RWPE2 (cell line): ENCODE measurements around the gene MYO1D.

ENCODE experiments used
- ATAC-seq: fragments of 200-7000 bp; cut with Tn5 transposase; 3 replicates; pipeline ENCODE4 v1.9.1; 2021; ENCODE audit warnings: low read depth
- DNase-seq: peaks from one replicate; pipeline ENCODE4 v3.0.0-alpha.2; 2020; ENCODE audit warnings: low spot score
- H3K27ac ChIP-seq: fragments of 450-650 bp; 2 replicates; pipeline ENCODE4 v1.5.1; 2017; ENCODE audit warnings: mild to moderate bottlenecking; ENCODE audit not compliant: poor library complexity, severe bottlenecking
- H3K27me3 ChIP-seq: fragments of 250-450 bp; sonication (Bioruptor Pico); 2 replicates; pipeline ENCODE4 v1.5.1; 2021; ENCODE audit warnings: mild to moderate bottlenecking, moderate library complexity; ENCODE audit not compliant: insufficient read depth, poor library complexity, severe bottlenecking
- H3K36me3 ChIP-seq: fragments of 250-450 bp; sonication (Bioruptor Pico); 2 replicates; pipeline ENCODE4 v1.5.1; 2020; ENCODE audit warnings: low read depth, mild to moderate bottlenecking, moderate library complexity
- H3K4me1 ChIP-seq: fragments of 250-450 bp; sonication (Bioruptor Pico); 2 replicates; pipeline ENCODE4 v1.5.1; 2021; ENCODE audit warnings: mild to moderate bottlenecking, moderate library complexity; ENCODE audit not compliant: insufficient read depth, poor library complexity, severe bottlenecking
- H3K4me3 ChIP-seq: fragments of 250-450 bp; sonication (Bioruptor Pico); 2 replicates; pipeline ENCODE4 v1.5.1; 2021; ENCODE audit warnings: mild to moderate bottlenecking, moderate library complexity; ENCODE audit not compliant: severe bottlenecking
- H3K9me3 ChIP-seq: fragments of 250-450 bp; sonication (Bioruptor Pico); 2 replicates; pipeline ENCODE4 v1.5.1; 2021; ENCODE audit warnings: mild to moderate bottlenecking, moderate library complexity; ENCODE audit not compliant: severe bottlenecking
- CTCF ChIP-seq: fragments of 450-650 bp; IDR thresholded peaks from one replicate; pipeline ENCODE4 v1.5.1; 2017; ENCODE audit warnings: mild to moderate bottlenecking, moderate library complexity; ENCODE audit not compliant: poor library complexity, severe bottlenecking

MYO1D gene

DNA sequence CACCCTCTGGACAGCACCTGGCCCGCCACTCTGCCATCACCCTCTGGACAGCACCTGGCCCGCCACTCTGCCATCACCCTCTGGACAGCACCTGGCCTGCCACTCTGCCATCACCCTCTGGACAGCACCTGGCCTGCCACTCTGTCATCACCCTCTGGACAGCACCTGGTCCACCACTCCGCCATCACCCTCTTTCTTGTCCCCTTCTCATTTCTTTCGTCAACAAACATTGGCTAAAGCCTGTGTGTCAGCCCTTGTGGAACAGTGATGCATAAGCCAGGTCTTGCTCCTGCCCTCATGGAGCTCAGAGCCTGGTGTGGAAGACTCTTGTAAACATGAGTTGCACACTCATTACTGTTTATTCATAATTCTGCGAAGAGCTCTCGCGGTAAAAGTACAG, 358.9 kb downstream of the MYO1D start:
- Histone ChIP-seq H3K27ac (no peak overlapping the region), H3K9me3 (no peaks in the 10 kb centered on the region), H3K36me3 (no peaks in the 10 kb centered on the region), H3K4me3 (no peak overlapping the region), H3K4me1 (peaks cover 7% of the 10 kb centered on the region), H3K27me3 (no peaks in the 10 kb centered on the region)
- no peak for TF ChIP-seq CTCF
- ATAC-seq (no peak), DNase-seq (no peak)

DNA sequence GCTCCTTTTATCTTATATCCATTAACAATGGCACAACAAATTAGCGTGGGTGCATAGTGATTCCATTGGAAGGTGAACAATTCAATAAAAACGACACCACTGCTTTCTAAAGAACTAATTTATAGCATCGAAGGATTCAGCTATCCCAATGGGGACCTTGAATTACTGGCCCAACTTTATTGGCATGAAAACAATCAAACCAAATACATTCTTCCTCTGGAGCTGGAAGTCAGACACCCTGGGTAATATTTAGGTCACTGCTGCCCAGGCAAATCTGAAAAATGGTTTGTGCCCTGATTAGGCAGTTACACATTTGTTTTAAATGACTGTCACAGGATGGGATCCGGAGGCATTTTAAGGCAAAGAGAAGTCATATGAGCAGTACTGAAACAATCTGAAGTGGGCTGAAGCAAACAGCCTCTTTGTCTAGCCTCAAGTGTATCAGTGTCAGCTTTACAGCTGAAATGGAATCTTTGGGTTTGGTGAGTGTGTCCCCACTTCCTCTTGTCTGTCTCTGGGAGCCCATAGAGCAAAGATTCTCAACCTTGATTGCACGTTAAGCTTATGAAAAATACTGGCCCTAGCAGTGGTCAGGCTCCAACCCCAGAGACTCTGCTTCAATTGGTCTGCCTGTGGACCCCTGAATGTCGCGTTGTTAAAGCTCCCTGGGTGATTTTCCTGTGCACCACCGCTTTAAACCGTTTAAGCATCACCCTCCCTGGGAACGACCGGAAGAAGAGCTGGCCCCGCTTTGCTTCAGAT, 359.8 kb downstream of the MYO1D start:
- H3K4me1 ChIP-seq, result peaks cover 7% of the 10 kb centered on the region
- no peaks in the 10 kb centered on the region for H3K27me3 ChIP-seq
- DNase-seq (no peak), ATAC-seq (no peak)
- H3K27ac ChIP-seq, result no peak overlapping the region
- H3K9me3 ChIP-seq, result no peaks in the 10 kb centered on the region
- no peaks in the 10 kb centered on the region for H3K36me3 ChIP-seq
- no peak for TF ChIP-seq CTCF
- H3K4me3 ChIP-seq, result no peak overlapping the region

GRCh38 chr17:32516450-32516849, 360.5 kb downstream of the MYO1D start:
- TF ChIP-seq CTCF, result no peak
- Histone ChIP-seq H3K27ac (no peak overlapping the region), H3K27me3 (no peaks in the 10 kb centered on the region), H3K4me1 (peaks cover 7% of the 10 kb centered on the region), H3K36me3 (no peaks in the 10 kb centered on the region), H3K9me3 (no peaks in the 10 kb centered on the region), H3K4me3 (no peak overlapping the region)
- no peak for DNase-seq
- no peak for ATAC-seq

DNA sequence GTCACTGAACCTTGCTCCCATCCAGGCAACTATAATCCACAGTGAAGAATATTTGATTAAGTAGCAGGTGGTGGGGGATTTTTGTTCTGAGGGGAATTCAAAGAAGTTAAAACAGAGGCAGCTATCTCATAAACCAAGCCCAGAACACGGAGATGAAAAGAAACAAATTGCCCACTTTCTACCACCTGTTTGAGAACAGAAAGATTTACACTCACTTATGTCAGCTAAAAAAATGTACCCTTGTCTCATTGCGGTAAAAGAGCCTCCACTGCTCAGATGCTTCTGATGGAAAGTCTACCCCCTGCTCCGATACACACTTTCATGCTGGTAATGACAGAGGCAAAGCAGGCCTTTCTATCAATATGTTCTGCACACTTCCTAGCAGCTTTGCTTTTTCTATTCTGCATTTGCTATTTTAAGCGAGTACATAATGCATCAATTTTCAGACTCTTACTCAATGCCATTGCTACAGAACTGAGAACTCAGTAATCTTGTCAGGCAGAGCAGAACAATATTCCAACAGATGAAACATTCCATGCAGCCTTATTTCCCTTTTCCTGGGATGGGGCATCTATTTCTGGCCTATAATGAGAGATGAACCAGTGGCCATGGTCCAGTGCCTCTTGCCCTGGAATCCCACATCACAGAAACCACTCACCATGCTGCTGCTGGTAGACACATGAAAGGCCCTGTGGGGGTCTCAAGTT, 361.1 kb downstream of the MYO1D start:
- Histone ChIP-seq H3K27ac (no peak overlapping the region), H3K9me3 (no peaks in the 10 kb centered on the region), H3K27me3 (no peaks in the 10 kb centered on the region), H3K4me3 (no peak overlapping the region), H3K36me3 (no peaks in the 10 kb centered on the region), H3K4me1 (peaks cover 7% of the 10 kb centered on the region)
- ATAC-seq (no peak), DNase-seq (no peak)
- no peak for TF ChIP-seq CTCF

DNA sequence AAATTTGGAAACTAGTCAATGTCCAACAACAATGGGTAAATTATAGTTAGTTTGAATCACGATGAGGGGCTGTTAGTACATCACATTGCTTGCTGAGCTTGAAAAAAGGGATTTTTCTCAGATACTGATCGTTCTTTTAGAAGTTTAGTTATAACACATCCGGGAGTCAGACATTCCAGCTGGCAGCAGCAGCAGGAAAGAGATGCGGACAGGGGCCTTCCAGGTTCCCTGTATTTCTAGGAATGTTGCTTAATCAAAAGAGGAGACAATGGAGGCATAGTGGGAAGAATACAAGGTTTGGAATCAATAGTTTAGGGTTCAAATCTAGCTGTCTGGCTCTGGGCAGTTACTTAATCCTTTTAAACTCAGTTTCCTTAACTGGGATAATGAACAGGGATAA, 362.3 kb downstream of the MYO1D start:
- DNase-seq (no peak), ATAC-seq (no peak)
- no peaks in the 10 kb centered on the region for H3K36me3 ChIP-seq
- no peak overlapping the region for H3K27ac ChIP-seq
- no peak overlapping the region for H3K4me3 ChIP-seq
- no peak for TF ChIP-seq CTCF
- H3K27me3 ChIP-seq, result no peaks in the 10 kb centered on the region
- H3K4me1 ChIP-seq, result peaks cover 1% of the 10 kb centered on the region
- no peaks in the 10 kb centered on the region for H3K9me3 ChIP-seq
